Loucy (cell line): ENCODE data around the gene C3orf20.

Source experiments
- H2AFZ ChIP-seq: fragments of 200-600 bp; sonication (generic); 2 replicates; pipeline ENCODE4 v1.6.0; 2016; ENCODE audit warnings: antibody characterized with exemption, mild to moderate bottlenecking, low read length, moderate library complexity
- H3F3A ChIP-seq: fragments of 200-600 bp; 2 replicates; pipeline ENCODE4 v1.6.0; 2016; ENCODE audit warnings: antibody characterized with exemption, low read depth, mild to moderate bottlenecking
- H3K27me3 ChIP-seq: fragments of 200-600 bp; sonication (generic); 2 replicates; pipeline ENCODE4 v1.6.1; 2014; ENCODE audit warnings: low read length, mild to moderate bottlenecking; ENCODE audit not compliant: insufficient read depth, poor library complexity, severe bottlenecking
- H3K36me3 ChIP-seq: fragments of 200-600 bp; sonication (generic); 2 replicates; pipeline ENCODE4 v1.6.1; 2016; ENCODE audit warnings: low read length; ENCODE audit not compliant: insufficient read depth
- H3K4me1 ChIP-seq: fragments of 200-600 bp; sonication (generic); 2 replicates; pipeline ENCODE4 v1.5.1; 2014; ENCODE audit warnings: low read length, mild to moderate bottlenecking; ENCODE audit not compliant: insufficient read depth, poor library complexity, severe bottlenecking
- H3K4me2 ChIP-seq: fragments of 200-600 bp; sonication (generic); 2 replicates; pipeline ENCODE4 v1.6.0; 2014; ENCODE audit warnings: antibody characterized with exemption, low read length, low read depth, mild to moderate bottlenecking; ENCODE audit not compliant: poor library complexity, severe bottlenecking
- H3K4me3 ChIP-seq: fragments of 200-600 bp; sonication (generic); 2 replicates; pipeline ENCODE4 v1.5.1; 2014; ENCODE audit warnings: low read length, mild to moderate bottlenecking, mixed read lengths; ENCODE audit not compliant: poor library complexity, severe bottlenecking
- H3K79me2 ChIP-seq: fragments of 200-600 bp; sonication (generic); 2 replicates; pipeline ENCODE4 v1.6.1; 2014; ENCODE audit warnings: low read length; ENCODE audit not compliant: insufficient read depth
- H3K9ac ChIP-seq: fragments of 200-600 bp; sonication (generic); 2 replicates; pipeline ENCODE4 v1.6.0; 2014; ENCODE audit warnings: mild to moderate bottlenecking, low read depth, low read length, moderate library complexity; ENCODE audit not compliant: poor library complexity, severe bottlenecking
- H3K9me2 ChIP-seq: fragments of 200-600 bp; sonication (generic); replicated peaks from 2 replicates; pipeline ENCODE4 v1.6.1; 2016; ENCODE audit warnings: low read depth, low read length, mixed read lengths
- H3K9me3 ChIP-seq: fragments of 200-600 bp; sonication (generic); 2 replicates; pipeline ENCODE4 v1.6.1; 2014; ENCODE audit warnings: mild to moderate bottlenecking, antibody characterized with exemption, low read length, low read depth; ENCODE audit not compliant: insufficient read depth
- H4K20me1 ChIP-seq: fragments of 200-600 bp; sonication (generic); 2 replicates; pipeline ENCODE4 v1.6.0; 2014; ENCODE audit warnings: antibody characterized with exemption, low read length, mild to moderate bottlenecking; ENCODE audit not compliant: insufficient read depth, poor library complexity, severe bottlenecking
- CTCF ChIP-seq: fragments of 200-600 bp; sonication (generic); conservative IDR thresholded peaks from 2 replicates; pipeline ENCODE4 v1.5.1; 2014; ENCODE audit warnings: mild to moderate bottlenecking, antibody characterized with exemption, low read length
- EZH2phosphoT487 ChIP-seq: fragments of 200-600 bp; IDR thresholded peaks from 2 replicates; pipeline ENCODE4 v1.6.1; 2018; ENCODE audit warnings: antibody characterized with exemption, mild to moderate bottlenecking, moderate library complexity, borderline replicate concordance

The C3orf20 gene

GRCh38 chr3:14640157-14640562, 34.8 kb upstream of the C3orf20 start:
- TF ChIP-seq EZH2phosphoT487 (no peak), CTCF (no peak)
- H3K4me2 ChIP-seq = no peak overlapping the region
- no peaks in the 10 kb centered on the region for H3F3A ChIP-seq

GRCh38 chr3:14640734-14641133, 34.2 kb upstream of the C3orf20 start:
- Histone ChIP-seq H4K20me1 (no peaks in the 10 kb centered on the region), H3K9me2 (no peaks in the 10 kb centered on the region), H3K79me2 (no peaks in the 10 kb centered on the region), H2AFZ (no peak overlapping the region), H3F3A (no peaks in the 10 kb centered on the region), H3K27me3 (peaks cover 6% of the 10 kb centered on the region), H3K9me3 (no peaks in the 10 kb centered on the region), H3K4me2 (no peak overlapping the region), H3K36me3 (no peaks in the 10 kb centered on the region), H3K4me1 (no peaks in the 10 kb centered on the region), H3K9ac (no peak overlapping the region), H3K4me3 (no peak overlapping the region)
- no peak for TF ChIP-seq EZH2phosphoT487
- TF ChIP-seq CTCF = no peak

More at GRCh38 chr3:14640157-14640562, 34.8 kb upstream of the C3orf20 start:
- Histone ChIP-seq H3K9me3 (no peaks in the 10 kb centered on the region), H3K9ac (no peak overlapping the region), H3K9me2 (no peaks in the 10 kb centered on the region), H3K79me2 (no peaks in the 10 kb centered on the region), H4K20me1 (no peaks in the 10 kb centered on the region), H3K4me3 (no peak overlapping the region), H3K36me3 (no peaks in the 10 kb centered on the region), H2AFZ (no peak overlapping the region), H3K27me3 (peaks cover 6% of the 10 kb centered on the region), H3K4me1 (no peaks in the 10 kb centered on the region)

DNA sequence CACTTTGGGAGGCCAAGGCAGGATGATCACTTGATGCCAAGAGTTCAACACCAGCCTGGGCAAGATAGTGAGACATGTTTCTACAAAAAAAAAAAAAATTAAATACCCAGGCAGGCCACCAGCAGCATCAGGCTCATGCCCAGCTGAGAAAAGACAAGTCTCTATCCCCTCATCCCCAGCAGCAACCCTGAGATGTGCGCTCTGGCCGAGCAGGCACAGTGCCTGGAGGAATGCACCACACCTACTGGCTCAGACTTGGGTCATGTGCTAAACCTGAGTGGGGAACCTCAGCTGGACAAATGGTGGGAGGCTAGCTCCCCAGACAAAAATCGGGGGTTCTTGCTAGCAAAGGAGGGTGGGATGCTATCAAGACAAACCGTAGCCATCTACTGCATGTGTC, 33.6 kb upstream of the C3orf20 start:
- Histone ChIP-seq H3K36me3 (no peaks in the 10 kb centered on the region), H2AFZ (no peak overlapping the region), H3K9me3 (no peaks in the 10 kb centered on the region), H3K4me1 (peaks cover 5% of the 10 kb centered on the region), H3K27me3 (peaks cover 6% of the 10 kb centered on the region), H3K9ac (no peak overlapping the region), H3K4me2 (no peak overlapping the region), H3F3A (no peaks in the 10 kb centered on the region), H3K4me3 (no peak overlapping the region), H3K9me2 (no peaks in the 10 kb centered on the region), H3K79me2 (no peaks in the 10 kb centered on the region), H4K20me1 (no peaks in the 10 kb centered on the region)
- TF ChIP-seq CTCF = no peak
- no peak for TF ChIP-seq EZH2phosphoT487
